Measurements from ENCODE around the gene SPO11. TPM values are rescaled to one million over a fixed set of nuclear protein-coding genes. Genes with fewer than 3 reads are reported as not detected.
A peak's percentile ranks its signal among the peaks of the same experiment; 100 is the strongest.

Gene SPO11
- total and polyA plus RNA-seq, 2 experiments from 2014 or later, result not detected

DNA sequence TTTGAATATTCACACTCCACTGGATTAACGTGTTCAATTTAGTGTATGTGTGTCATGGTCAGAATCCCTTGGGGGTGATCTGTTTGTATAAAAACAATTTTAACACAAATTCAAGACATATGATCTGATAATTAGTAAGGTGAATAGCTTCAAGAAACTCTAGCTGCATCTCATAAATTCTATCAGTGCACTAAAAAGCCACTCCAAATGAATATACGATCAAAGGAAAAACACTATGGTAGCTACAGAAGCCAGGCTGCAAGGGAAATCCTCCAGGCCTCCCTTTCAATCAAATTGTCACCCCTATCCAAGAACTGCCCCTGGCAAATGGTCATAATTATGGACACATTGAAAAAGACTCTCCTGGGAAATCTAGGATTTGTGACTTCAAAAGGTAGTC is 12.1 kb downstream of the SPO11 start (continued):
- TF ChIP-seq POLR2AphosphoS5 (IDR thresholded peaks at IDR 0.05; ENCODE audit: low read depth) (no peak), CREB1 (CRISPR knock-in tag; IDR thresholded peaks at IDR 0.05; ENCODE audit: low read depth) (no peak), ZNF331 (CRISPR knock-in tag; IDR thresholded peaks at IDR 0.05; ENCODE audit: low read depth) (no peak), NANOG (IDR thresholded peaks at IDR 0.05; ENCODE audit: borderline replicate concordance) (no peak), STAT1 (IDR thresholded peaks at IDR 0.05; ENCODE audit: unreplicated experiment) (no peak)

DNA sequence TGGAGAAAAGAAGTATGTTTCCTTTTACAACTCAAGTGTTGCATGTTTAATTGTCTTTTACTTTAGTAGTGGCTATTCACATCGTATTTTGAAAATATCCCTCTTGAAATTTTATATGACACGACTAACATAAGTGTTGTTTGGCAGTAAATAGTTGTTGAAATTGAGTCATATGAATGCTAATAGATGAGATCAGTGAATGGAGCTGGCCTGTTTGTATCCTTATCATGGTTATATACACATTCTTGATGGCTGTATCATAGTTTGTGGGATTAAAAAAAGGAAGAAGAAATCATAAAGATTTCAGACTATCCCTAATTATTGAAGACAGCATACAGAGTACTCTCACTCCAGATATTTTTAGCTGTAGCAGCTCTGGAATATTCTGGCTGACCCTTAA is 13.2 kb downstream of the SPO11 start:
- H3K4me3 ChIP-seq, result no peak overlapping the region
- no peaks in the 10 kb centered on the region for H3K36me3 ChIP-seq (ENCODE audit: insufficient read depth)
- ATAC-seq, result no peak
- no peaks in the 10 kb centered on the region for H3K36me3 Mint-ChIP-seq (ENCODE audit: low read depth)
- peaks cover 1% of the 10 kb centered on the region; the same call in 1 of the 3 replicates for H3K9me3 Mint-ChIP-seq
- 0 out of 2 replicates have a peak, but pooled peaks cover 4% of the 10 kb centered on the region for H3K27me3 ChIP-seq (ENCODE audit: insufficient read depth)
- H2AFZ ChIP-seq, result no peak overlapping the region
- H3K27ac Mint-ChIP-seq, result no peak overlapping the region
- H3K4me1 ChIP-seq (ENCODE audit: insufficient read depth), result no peaks in the 10 kb centered on the region
- H3K9me2 ChIP-seq (ENCODE audit: insufficient read depth), result no peaks in the 10 kb centered on the region
- TF ChIP-seq, protein P1, sequence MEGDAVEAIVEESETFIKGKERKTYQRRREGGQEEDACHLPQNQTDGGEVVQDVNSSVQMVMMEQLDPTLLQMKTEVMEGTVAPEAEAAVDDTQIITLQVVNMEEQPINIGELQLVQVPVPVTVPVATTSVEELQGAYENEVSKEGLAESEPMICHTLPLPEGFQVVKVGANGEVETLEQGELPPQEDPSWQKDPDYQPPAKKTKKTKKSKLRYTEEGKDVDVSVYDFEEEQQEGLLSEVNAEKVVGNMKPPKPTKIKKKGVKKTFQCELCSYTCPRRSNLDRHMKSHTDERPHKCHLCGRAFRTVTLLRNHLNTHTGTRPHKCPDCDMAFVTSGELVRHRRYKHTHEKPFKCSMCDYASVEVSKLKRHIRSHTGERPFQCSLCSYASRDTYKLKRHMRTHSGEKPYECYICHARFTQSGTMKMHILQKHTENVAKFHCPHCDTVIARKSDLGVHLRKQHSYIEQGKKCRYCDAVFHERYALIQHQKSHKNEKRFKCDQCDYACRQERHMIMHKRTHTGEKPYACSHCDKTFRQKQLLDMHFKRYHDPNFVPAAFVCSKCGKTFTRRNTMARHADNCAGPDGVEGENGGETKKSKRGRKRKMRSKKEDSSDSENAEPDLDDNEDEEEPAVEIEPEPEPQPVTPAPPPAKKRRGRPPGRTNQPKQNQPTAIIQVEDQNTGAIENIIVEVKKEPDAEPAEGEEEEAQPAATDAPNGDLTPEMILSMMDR (conservative IDR thresholded peaks at IDR 0.05; ENCODE audit: low read depth in 2 of 2), result no peak
- TF ChIP-seq POLR2AphosphoS5 (IDR thresholded peaks at IDR 0.05; ENCODE audit: low read depth) (no peak), ZNF114 (CRISPR knock-in tag; IDR thresholded peaks at IDR 0.05) (no peak), EZH2phosphoT487 (IDR thresholded peaks at IDR 0.05; ENCODE audit: unreplicated experiment) (no peak), CREB1 (CRISPR knock-in tag; IDR thresholded peaks at IDR 0.05; ENCODE audit: low read depth) (no peak), EZH2 (IDR thresholded peaks at IDR 0.05; ENCODE audit: low read depth, unreplicated experiment) (no peak), STAT1 (IDR thresholded peaks at IDR 0.05; ENCODE audit: unreplicated experiment) (no peak)
- TF ChIP-seq, protein P2, sequence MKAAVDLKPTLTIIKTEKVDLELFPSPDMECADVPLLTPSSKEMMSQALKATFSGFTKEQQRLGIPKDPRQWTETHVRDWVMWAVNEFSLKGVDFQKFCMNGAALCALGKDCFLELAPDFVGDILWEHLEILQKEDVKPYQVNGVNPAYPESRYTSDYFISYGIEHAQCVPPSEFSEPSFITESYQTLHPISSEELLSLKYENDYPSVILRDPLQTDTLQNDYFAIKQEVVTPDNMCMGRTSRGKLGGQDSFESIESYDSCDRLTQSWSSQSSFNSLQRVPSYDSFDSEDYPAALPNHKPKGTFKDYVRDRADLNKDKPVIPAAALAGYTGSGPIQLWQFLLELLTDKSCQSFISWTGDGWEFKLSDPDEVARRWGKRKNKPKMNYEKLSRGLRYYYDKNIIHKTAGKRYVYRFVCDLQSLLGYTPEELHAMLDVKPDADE (IDR thresholded peaks at IDR 0.05), result no peak
- no peak overlapping the region for H3K27ac ChIP-seq (ENCODE audit: low read depth)
- no peak overlapping the region for H3K4me2 ChIP-seq
- no peaks in the 10 kb centered on the region for H3K4me1 Mint-ChIP-seq
- H3F3A ChIP-seq (replicated peaks; ENCODE audit: low read depth), result no peaks in the 10 kb centered on the region
- DNase-seq (ENCODE audit: low spot score), result no peak
- H4K20me1 ChIP-seq (replicated peaks; ENCODE audit: insufficient read depth), result no peaks in the 10 kb centered on the region
- H3K79me2 ChIP-seq (replicated peaks; ENCODE audit: insufficient read depth), result no peaks in the 10 kb centered on the region
- H3K27me3 Mint-ChIP-seq (ENCODE audit: insufficient read depth, low read depth, poor library complexity), result no peaks in the 10 kb centered on the region
- H3K4me3 Mint-ChIP-seq, result no peak overlapping the region

DNA sequence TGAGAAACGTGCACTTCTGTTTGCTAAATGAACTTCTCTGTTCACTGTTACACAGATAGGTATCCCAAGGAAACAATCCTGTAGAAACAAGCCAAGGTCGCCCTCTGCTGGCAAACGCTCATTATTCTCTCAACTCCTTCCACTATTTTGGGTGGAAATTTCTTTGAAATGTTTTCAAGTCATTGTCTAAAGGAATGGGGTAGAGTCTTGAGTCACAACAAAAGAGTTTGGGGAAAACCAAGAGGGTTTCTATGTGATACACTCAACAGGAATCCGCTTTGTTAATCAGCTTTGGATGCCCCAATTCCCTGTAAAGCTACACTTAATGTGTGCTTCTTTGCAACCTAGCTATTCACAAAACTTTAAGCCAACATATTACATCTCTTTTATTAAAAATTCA is 16.9 kb downstream of the SPO11 start:
- H3K4me3 ChIP-seq, result no peak overlapping the region
- no peaks in the 10 kb centered on the region for H3F3A ChIP-seq (replicated peaks; ENCODE audit: low read depth)
- H3K9me2 ChIP-seq (ENCODE audit: insufficient read depth), result no peaks in the 10 kb centered on the region
- H2AFZ ChIP-seq, result no peak overlapping the region
- H3K4me2 ChIP-seq, result no peak overlapping the region
- DNase-seq (ENCODE audit: low spot score) (peak; percentile 88), ATAC-seq (peak; percentile 47)
- H3K4me1 ChIP-seq (ENCODE audit: insufficient read depth), result no peaks in the 10 kb centered on the region
- Mint-ChIP-seq H3K36me3 (ENCODE audit: low read depth) (no peaks in the 10 kb centered on the region), H3K27ac (no peak overlapping the region), H3K9me3 (peaks cover 2% of the 10 kb centered on the region; the same call in 1 of the 3 replicates), H3K4me3 (no peak overlapping the region), H3K4me1 (no peaks in the 10 kb centered on the region; the same call in 2 of the 3 replicates), H3K27me3 (ENCODE audit: insufficient read depth, low read depth, poor library complexity) (peaks cover 5% of the 10 kb centered on the region)
- TF ChIP-seq NANOG (IDR thresholded peaks at IDR 0.05; ENCODE audit: borderline replicate concordance), result no peak
- TF ChIP-seq, protein P1 (conservative IDR thresholded peaks at IDR 0.05; ENCODE audit: low read depth in 2 of 2), result peak; percentile 85 to 95
- peaks cover 3% of the 10 kb centered on the region for H3K79me2 ChIP-seq (replicated peaks; ENCODE audit: insufficient read depth)
- H3K36me3 ChIP-seq (ENCODE audit: insufficient read depth), result no peaks in the 10 kb centered on the region
- H3K27ac ChIP-seq (ENCODE audit: low read depth), result no peak overlapping the region
- H3K27me3 ChIP-seq (ENCODE audit: insufficient read depth), result 0 out of 2 replicates have a peak, but pooled peaks cover 6% of the 10 kb centered on the region
- H4K20me1 ChIP-seq (replicated peaks; ENCODE audit: insufficient read depth), result no peaks in the 10 kb centered on the region

Measured in GM23338 (cell line).